ENCODE data around the gene C15orf61.

DNA sequence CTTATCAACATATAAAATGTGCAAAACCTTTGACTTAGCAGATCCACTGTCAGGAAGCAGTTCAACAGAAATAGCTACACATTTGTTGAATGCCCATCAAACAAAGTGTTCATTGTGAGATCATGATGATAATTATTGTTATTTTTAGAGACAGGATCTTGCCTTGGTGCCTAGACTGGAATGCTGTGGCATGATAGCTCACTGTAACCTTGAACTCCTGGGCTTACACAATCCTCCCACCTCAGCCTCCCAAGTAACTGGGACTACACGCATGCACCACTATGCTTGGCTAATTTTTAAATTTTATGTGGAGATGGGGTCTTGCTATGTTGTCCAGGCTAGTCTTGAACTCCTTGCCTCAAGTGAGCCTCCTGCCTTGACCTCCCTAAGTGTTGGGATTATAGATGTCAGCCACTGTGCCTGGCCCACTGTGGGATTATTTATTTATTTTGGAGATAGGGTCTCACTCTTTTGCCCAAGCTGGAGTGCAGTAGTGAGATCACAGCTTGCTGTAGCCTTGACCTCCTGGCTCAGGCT lies 30.3 kb downstream of the C15orf61 start:
- TF ChIP-seq FOXA1 (IDR thresholded peaks at IDR 0.05) (no peak), CTCF (IDR thresholded peaks at IDR 0.05; ENCODE audit: low read depth, low read length, missing input control) (no peak)
- TF ChIP-seq, protein P1, sequence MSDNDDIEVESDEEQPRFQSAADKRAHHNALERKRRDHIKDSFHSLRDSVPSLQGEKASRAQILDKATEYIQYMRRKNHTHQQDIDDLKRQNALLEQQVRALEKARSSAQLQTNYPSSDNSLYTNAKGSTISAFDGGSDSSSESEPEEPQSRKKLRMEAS (IDR thresholded peaks at IDR 0.05) = no peak
